Neural progenitor cell (in vitro differentiated cells): Measurements from ENCODE around the gene ADGRV1. TPM values are rescaled to one million over a fixed set of nuclear protein-coding genes. Genes with fewer than 3 reads are reported as not detected.

ENCODE experiments used
- DNase-seq: peaks from one replicate; pipeline ENCODE4 v3.0.0-alpha.2; 2016; ENCODE audit warnings: low spot score
- H2AFZ ChIP-seq: fragments of 200-600 bp; sonication (generic); replicated peaks from 2 replicates; pipeline ENCODE4 v1.6.1; 2016; ENCODE audit warnings: antibody characterized with exemption
- H3F3A ChIP-seq: fragments of 200-600 bp; sonication (generic); 2 replicates; pipeline ENCODE4 v1.6.1; 2016; ENCODE audit warnings: antibody characterized with exemption, low read depth
- H3K27ac ChIP-seq: fragments of 200-600 bp; sonication (generic); 2 replicates; pipeline ENCODE4 v1.5.1; 2016; ENCODE audit warnings: mild to moderate bottlenecking
- H3K27me3 ChIP-seq: fragments of 200-600 bp; sonication (generic); 2 replicates; pipeline ENCODE4 v1.6.1; 2016; ENCODE audit warnings: mild to moderate bottlenecking, moderate library complexity
- H3K36me3 ChIP-seq: fragments of 200-600 bp; sonication (generic); 2 replicates; pipeline ENCODE4 v1.5.1; 2016
- H3K4me1 ChIP-seq: fragments of 200-600 bp; sonication (generic); 2 replicates; pipeline ENCODE4 v1.6.1; 2016; ENCODE audit warnings: mixed run types
- H3K4me2 ChIP-seq: fragments of 200-600 bp; sonication (generic); 2 replicates; pipeline ENCODE4 v1.6.1; 2016
- H3K4me3 ChIP-seq: fragments of 200-600 bp; sonication (generic); 2 replicates; pipeline ENCODE4 v1.5.1; 2016
- H3K79me2 ChIP-seq: fragments of 200-600 bp; sonication (generic); 2 replicates; pipeline ENCODE4 v1.6.1; 2016; ENCODE audit warnings: low read depth
- H3K9ac ChIP-seq: fragments of 200-600 bp; sonication (generic); 2 replicates; pipeline ENCODE4 v1.6.1; 2016
- H3K9me3 ChIP-seq: fragments of 200-600 bp; sonication (generic); 2 replicates; pipeline ENCODE4 v1.5.1; 2016; ENCODE audit warnings: low read depth
- H4K20me1 ChIP-seq: fragments of 200-600 bp; sonication (generic); 2 replicates; pipeline ENCODE4 v1.6.1; 2016; ENCODE audit warnings: low read depth
- H3K27ac Mint-ChIP-seq: 3 replicates; pipeline ENCODE4 v1.8.0; 2021; ENCODE audit warnings: mixed read lengths
- H3K27me3 Mint-ChIP-seq: 2 replicates; pipeline ENCODE4 v1.8.0; 2022; ENCODE audit warnings: low read depth, mild to moderate bottlenecking, inconsistent platforms, moderate library complexity, mixed read lengths; ENCODE audit not compliant: insufficient read depth
- H3K36me3 Mint-ChIP-seq: 3 replicates; pipeline ENCODE4 v1.8.0; 2021; ENCODE audit warnings: mixed read lengths
- H3K4me1 Mint-ChIP-seq: 3 replicates; pipeline ENCODE4 v1.8.0; 2021; ENCODE audit warnings: mixed read lengths
- H3K4me3 Mint-ChIP-seq: 3 replicates; pipeline ENCODE4 v1.8.0; 2021; ENCODE audit warnings: mild to moderate bottlenecking, moderate library complexity, mixed read lengths
- H3K9me3 Mint-ChIP-seq: 3 replicates; pipeline ENCODE4 v1.8.0; 2020; ENCODE audit warnings: mixed read lengths
- EZH2 ChIP-seq: fragments of 200-600 bp; sonication (generic); IDR thresholded peaks from 2 replicates; pipeline ENCODE4 v1.6.1; 2017; ENCODE audit warnings: antibody characterized with exemption, mild to moderate bottlenecking, moderate library complexity
- EZH2phosphoT487 ChIP-seq: fragments of 200-600 bp; sonication (generic); IDR thresholded peaks from 2 replicates; pipeline ENCODE4 v1.6.1; 2017; ENCODE audit warnings: antibody characterized with exemption
- total RNA-seq: library from RNA; depleted of rRNA; stranded (reverse); fragments of >200 nt; gene quantifications from 2 replicates; pipeline ENCODE4 v1.2.3, GENCODE V29; 2015; ENCODE audit warnings: low replicate concordance
- TF ChIP-seq, protein P1 (sequence below): fragments of 200-600 bp; sonication (generic); IDR thresholded peaks from 2 replicates; pipeline ENCODE4 v1.5.1; 2017; ENCODE audit warnings: antibody characterized with exemption, mild to moderate bottlenecking

ADGRV1 gene
- total RNA-seq, 1 donor from 2014 or later = 151 TPM

DNA sequence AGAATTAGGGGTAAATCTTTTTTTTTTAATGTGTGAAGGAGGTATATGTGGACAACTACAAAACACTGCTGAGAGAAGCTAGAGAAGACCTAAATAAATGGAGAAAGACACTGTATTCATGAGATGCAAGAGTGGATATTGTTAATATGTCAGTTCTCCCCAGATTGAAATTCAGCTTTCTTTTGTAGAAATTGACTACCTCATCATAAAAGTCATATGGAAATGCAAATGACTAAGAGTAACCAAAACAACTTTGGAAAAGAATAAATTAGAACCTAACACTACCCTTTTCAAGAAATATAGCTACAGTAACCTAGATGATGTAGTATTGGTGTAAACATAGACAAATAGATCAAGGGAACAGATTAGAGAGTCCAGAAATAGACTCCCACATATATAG lies 400.7 kb downstream of the ADGRV1 start:
- no peak for DNase-seq
- H3F3A ChIP-seq = no peaks in the 10 kb centered on the region
- Mint-ChIP-seq H3K4me1 (no peaks in the 10 kb centered on the region), H3K27me3 (no peaks in the 10 kb centered on the region), H3K4me3 (no peak overlapping the region), H3K9me3 (no peaks in the 10 kb centered on the region), H3K27ac (no peak overlapping the region), H3K36me3 (peaks cover under 1% of the 10 kb centered on the region)
- no peak overlapping the region for H3K4me2 ChIP-seq
- H3K4me3 ChIP-seq = no peak overlapping the region
- no peaks in the 10 kb centered on the region for H4K20me1 ChIP-seq
- no peak overlapping the region for H2AFZ ChIP-seq
- H3K9ac ChIP-seq = no peak overlapping the region
- H3K27ac ChIP-seq = no peak overlapping the region
- H3K4me1 ChIP-seq = no peaks in the 10 kb centered on the region
- H3K9me3 ChIP-seq = no peaks in the 10 kb centered on the region
- no peaks in the 10 kb centered on the region for H3K27me3 ChIP-seq
- H3K36me3 ChIP-seq = no peaks in the 10 kb centered on the region
- TF ChIP-seq EZH2phosphoT487 = no peak
- TF ChIP-seq EZH2 = no peak
- TF ChIP-seq, protein P1, sequence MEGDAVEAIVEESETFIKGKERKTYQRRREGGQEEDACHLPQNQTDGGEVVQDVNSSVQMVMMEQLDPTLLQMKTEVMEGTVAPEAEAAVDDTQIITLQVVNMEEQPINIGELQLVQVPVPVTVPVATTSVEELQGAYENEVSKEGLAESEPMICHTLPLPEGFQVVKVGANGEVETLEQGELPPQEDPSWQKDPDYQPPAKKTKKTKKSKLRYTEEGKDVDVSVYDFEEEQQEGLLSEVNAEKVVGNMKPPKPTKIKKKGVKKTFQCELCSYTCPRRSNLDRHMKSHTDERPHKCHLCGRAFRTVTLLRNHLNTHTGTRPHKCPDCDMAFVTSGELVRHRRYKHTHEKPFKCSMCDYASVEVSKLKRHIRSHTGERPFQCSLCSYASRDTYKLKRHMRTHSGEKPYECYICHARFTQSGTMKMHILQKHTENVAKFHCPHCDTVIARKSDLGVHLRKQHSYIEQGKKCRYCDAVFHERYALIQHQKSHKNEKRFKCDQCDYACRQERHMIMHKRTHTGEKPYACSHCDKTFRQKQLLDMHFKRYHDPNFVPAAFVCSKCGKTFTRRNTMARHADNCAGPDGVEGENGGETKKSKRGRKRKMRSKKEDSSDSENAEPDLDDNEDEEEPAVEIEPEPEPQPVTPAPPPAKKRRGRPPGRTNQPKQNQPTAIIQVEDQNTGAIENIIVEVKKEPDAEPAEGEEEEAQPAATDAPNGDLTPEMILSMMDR = no peak
- no peaks in the 10 kb centered on the region for H3K79me2 ChIP-seq

DNA sequence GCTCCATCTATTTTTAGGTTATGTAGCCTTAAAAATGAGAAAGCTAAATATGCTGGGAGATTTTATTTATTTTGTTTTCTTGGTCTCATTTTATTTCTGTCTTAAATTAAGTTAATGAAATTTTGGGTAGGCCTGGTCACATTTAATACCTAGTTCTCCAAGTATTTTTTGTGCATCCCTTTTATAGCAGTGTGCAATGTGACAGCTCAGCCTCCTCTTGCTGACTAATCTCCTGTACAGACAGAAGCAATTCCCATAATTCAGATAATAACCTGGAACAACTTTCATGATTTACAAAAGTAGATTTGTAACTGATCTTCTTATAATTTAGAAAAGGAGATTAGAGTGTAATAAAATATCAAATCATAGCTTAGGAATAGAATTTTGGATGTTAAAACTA lies 403.9 kb downstream of the ADGRV1 start:
- TF ChIP-seq, protein P1 = no peak
- TF ChIP-seq EZH2phosphoT487 (no peak), EZH2 (no peak)

GRCh38 chr5:90965110-90965685 lies 406.6 kb downstream of the ADGRV1 start:
- no peak for DNase-seq
- Mint-ChIP-seq H3K27me3 (peaks cover 9% of the 10 kb centered on the region), H3K9me3 (peaks cover 8% of the 10 kb centered on the region), H3K4me3 (no peak overlapping the region), H3K4me1 (no peaks in the 10 kb centered on the region), H3K27ac (no peak overlapping the region), H3K36me3 (peaks cover 38% of the 10 kb centered on the region)
- Histone ChIP-seq H3K79me2 (no peaks in the 10 kb centered on the region), H3K4me3 (no peak overlapping the region), H3K27me3 (no peaks in the 10 kb centered on the region), H3K9me3 (peaks cover 9% of the 10 kb centered on the region), H3K9ac (no peak overlapping the region), H4K20me1 (no peaks in the 10 kb centered on the region), H3K4me1 (no peaks in the 10 kb centered on the region), H2AFZ (no peak overlapping the region), H3K36me3 (peaks cover 14% of the 10 kb centered on the region), H3K4me2 (no peak overlapping the region), H3F3A (no peaks in the 10 kb centered on the region), H3K27ac (no peak overlapping the region)
- TF ChIP-seq, protein P1 = no peak
- TF ChIP-seq EZH2phosphoT487 = no peak
- TF ChIP-seq EZH2 = no peak

More for the DNA sequence above, 403.9 kb downstream of the ADGRV1 start:
- peaks cover 21% of the 10 kb centered on the region for H3K36me3 Mint-ChIP-seq
- Histone ChIP-seq H3K4me3 (no peak overlapping the region), H2AFZ (no peak overlapping the region), H3K27me3 (no peaks in the 10 kb centered on the region), H3F3A (no peaks in the 10 kb centered on the region), H4K20me1 (no peaks in the 10 kb centered on the region), H3K36me3 (no peaks in the 10 kb centered on the region), H3K9ac (no peak overlapping the region), H3K4me1 (no peaks in the 10 kb centered on the region), H3K79me2 (no peaks in the 10 kb centered on the region), H3K9me3 (no peaks in the 10 kb centered on the region), H3K27ac (no peak overlapping the region), H3K4me2 (no peak overlapping the region)
- H3K9me3 Mint-ChIP-seq = no peaks in the 10 kb centered on the region
- peaks cover 4% of the 10 kb centered on the region for H3K27me3 Mint-ChIP-seq
- H3K4me1 Mint-ChIP-seq = no peaks in the 10 kb centered on the region
- no peak for DNase-seq
- H3K27ac Mint-ChIP-seq = no peak overlapping the region
- H3K4me3 Mint-ChIP-seq = no peak overlapping the region
